Parathyroid adenoma (tissue), 2 donors: ENCODE measurements around the gene GPR137.

Experiments used
- H2AFZ ChIP-seq: fragments of 300-600 bp; sonication (generic); one replicate; pipeline ENCODE4 v1.7.0; 2017; ENCODE audit warnings: antibody characterized with exemption, mild to moderate bottlenecking
- H3K27ac ChIP-seq: fragments of 300-600 bp; sonication (generic); one replicate; pipeline ENCODE4 v1.7.0; 2017
- H3K27me3 ChIP-seq: fragments of 300-600 bp; sonication (generic); one replicate; pipeline ENCODE4 v1.7.0; 2017; ENCODE audit warnings: low read length; ENCODE audit not compliant: control insufficient read depth, insufficient read depth
- H3K36me3 ChIP-seq: fragments of 300-600 bp; sonication (generic); one replicate; pipeline ENCODE4 v1.7.0; 2017; ENCODE audit warnings: low read length; ENCODE audit not compliant: control insufficient read depth, insufficient read depth
- H3K4me1 ChIP-seq: fragments of 300-600 bp; sonication (generic); one replicate; pipeline ENCODE4 v1.7.0; 2017; ENCODE audit warnings: control low read depth
- H3K4me2 ChIP-seq: fragments of 300-600 bp; sonication (generic); one replicate; pipeline ENCODE4 v1.7.0; 2017; ENCODE audit warnings: low read length
- H3K4me3 ChIP-seq: fragments of 300-600 bp; sonication (generic); one replicate; pipeline ENCODE4 v1.7.0; 2017; ENCODE audit warnings: low read depth, low read length
- H3K79me2 ChIP-seq: fragments of 300-600 bp; sonication (generic); one replicate; pipeline ENCODE4 v1.7.0; 2017; ENCODE audit warnings: control low read depth
- H3K9ac ChIP-seq: fragments of 300-600 bp; sonication (generic); one replicate; pipeline ENCODE4 v1.7.0; 2017; ENCODE audit warnings: mild to moderate bottlenecking
- H3K9me3 ChIP-seq: fragments of 300-600 bp; sonication (generic); one replicate; pipeline ENCODE4 v1.7.0; 2017; ENCODE audit warnings: low read length; ENCODE audit not compliant: control insufficient read depth
- TF ChIP-seq, protein P1 (sequence below): fragments of 300-600 bp; sonication (generic); IDR thresholded peaks from one replicate; pipeline ENCODE4 v1.7.0; 2017; ENCODE audit warnings: antibody characterized with exemption, mild to moderate bottlenecking
- donor health status: primary hyperparathyroidism.

The GPR137 gene

DNA sequence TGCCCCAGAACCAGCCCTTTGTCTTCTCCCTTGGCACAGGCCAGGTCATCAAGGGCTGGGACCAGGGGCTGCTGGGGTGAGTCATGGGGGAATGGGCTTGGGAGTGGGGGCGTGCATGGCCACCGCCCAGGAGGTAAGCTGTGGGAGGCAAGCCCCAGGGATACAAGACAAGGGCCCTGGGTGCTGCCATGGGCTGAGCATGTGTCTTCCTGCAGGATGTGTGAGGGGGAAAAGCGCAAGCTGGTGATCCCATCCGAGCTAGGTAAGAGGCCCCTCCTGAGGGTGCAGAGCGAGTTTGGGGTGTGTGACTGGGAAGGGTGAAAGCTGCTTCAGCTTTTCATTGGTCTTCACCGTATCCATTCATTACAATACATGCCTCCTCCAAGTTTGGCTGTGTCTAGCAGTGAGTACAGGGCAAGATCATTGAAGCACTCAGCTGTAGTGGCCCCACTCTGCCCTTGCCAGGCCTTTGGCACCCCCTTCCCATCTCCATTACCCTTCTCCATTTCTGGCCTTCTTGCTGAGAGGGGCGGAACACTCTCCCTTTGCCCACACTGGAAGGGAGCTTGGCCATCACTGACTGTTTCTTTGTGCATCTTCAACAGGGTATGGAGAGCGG lies 42.3 kb upstream of the GPR137 start:
- H3K36me3 ChIP-seq = no peaks in the 10 kb centered on the region
- H3K4me2 ChIP-seq = no peak overlapping the region
- H2AFZ ChIP-seq = no peak overlapping the region
- H3K27ac ChIP-seq = no peak overlapping the region
- no peaks in the 10 kb centered on the region for H3K9me3 ChIP-seq
- no peaks in the 10 kb centered on the region for H3K27me3 ChIP-seq
- H3K9ac ChIP-seq = no peak overlapping the region
- H3K4me1 ChIP-seq = peaks cover 12% of the 10 kb centered on the region
- TF ChIP-seq, protein P1, sequence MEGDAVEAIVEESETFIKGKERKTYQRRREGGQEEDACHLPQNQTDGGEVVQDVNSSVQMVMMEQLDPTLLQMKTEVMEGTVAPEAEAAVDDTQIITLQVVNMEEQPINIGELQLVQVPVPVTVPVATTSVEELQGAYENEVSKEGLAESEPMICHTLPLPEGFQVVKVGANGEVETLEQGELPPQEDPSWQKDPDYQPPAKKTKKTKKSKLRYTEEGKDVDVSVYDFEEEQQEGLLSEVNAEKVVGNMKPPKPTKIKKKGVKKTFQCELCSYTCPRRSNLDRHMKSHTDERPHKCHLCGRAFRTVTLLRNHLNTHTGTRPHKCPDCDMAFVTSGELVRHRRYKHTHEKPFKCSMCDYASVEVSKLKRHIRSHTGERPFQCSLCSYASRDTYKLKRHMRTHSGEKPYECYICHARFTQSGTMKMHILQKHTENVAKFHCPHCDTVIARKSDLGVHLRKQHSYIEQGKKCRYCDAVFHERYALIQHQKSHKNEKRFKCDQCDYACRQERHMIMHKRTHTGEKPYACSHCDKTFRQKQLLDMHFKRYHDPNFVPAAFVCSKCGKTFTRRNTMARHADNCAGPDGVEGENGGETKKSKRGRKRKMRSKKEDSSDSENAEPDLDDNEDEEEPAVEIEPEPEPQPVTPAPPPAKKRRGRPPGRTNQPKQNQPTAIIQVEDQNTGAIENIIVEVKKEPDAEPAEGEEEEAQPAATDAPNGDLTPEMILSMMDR = no peak
- H3K79me2 ChIP-seq = no peaks in the 10 kb centered on the region
- H3K4me3 ChIP-seq = no peak overlapping the region

DNA sequence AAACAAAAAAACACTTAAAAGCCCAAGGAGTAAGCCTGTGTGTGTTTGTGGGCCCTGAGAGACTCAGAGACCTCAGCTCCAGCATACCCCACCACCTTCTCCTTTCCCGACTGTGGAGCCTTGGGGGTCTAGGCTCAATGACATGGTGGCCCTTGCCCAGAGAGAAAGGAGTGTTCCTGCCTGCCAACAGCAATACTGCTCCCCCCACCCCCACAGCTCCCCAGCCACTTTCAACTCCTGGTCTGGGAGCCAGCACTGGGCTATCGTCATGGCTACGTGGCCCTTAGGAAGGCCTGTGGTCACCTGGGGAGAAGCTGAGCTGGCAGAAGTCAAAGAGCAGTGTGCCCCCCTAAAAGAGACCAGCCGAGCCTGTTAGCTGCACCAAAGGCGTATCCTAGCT lies 41.5 kb upstream of the GPR137 start:
- no peak overlapping the region for H2AFZ ChIP-seq
- TF ChIP-seq, protein P1 = no peak
- H3K4me1 ChIP-seq = peaks cover 12% of the 10 kb centered on the region
- no peaks in the 10 kb centered on the region for H3K9me3 ChIP-seq
- H3K27ac ChIP-seq = no peak overlapping the region
- H3K79me2 ChIP-seq = no peaks in the 10 kb centered on the region
- no peak overlapping the region for H3K4me3 ChIP-seq
- H3K36me3 ChIP-seq = no peaks in the 10 kb centered on the region
- no peak overlapping the region for H3K4me2 ChIP-seq
- H3K27me3 ChIP-seq = no peaks in the 10 kb centered on the region
- no peak overlapping the region for H3K9ac ChIP-seq

DNA sequence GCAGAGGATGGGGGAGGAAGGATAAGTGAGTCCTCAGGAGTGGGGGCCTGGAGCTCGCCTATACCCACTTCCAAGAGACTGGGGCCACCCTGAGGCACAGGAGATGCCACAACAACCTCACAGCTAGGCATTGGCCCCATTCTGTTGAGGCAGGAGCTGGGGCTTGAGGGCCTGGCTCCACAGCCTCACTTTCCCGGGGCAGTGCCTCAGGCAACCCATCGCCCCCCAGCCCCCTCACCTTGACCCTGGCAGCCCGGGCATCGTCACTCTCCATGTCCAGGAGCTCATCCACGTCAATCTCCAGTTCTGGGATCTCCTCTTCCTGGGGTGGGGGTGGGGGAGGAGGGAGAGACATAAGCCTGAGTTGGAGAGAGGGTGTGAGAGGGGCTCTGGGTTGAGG lies 40.7 kb upstream of the GPR137 start:
- Histone ChIP-seq H3K79me2 (no peaks in the 10 kb centered on the region), H3K4me3 (no peak overlapping the region), H2AFZ (no peak overlapping the region), H3K4me2 (peak overlapping the region; percentile 75), H3K27ac (no peak overlapping the region), H3K36me3 (no peaks in the 10 kb centered on the region), H3K27me3 (no peaks in the 10 kb centered on the region), H3K4me1 (peaks cover 8% of the 10 kb centered on the region), H3K9me3 (no peaks in the 10 kb centered on the region), H3K9ac (no peak overlapping the region)
- TF ChIP-seq, protein P1 = no peak

DNA sequence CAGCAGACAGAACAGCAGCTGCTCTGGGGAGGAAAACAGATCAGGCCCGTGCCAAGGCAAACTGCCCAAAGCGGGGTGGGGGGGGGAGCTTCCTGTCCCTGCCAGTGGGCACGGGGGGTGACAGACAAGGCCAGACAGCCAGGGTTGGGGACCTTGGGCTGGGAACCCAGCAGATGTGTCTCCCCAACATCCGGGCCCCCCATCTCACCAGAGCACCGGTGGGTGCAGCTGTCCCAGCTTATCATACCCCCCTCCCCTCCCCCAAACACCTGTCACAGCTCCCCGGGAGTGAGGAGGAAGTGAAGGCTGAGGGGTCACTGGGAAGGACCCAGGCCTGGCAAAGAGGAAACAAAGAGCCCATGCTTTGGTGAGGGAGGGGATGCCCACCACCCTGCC lies 40.2 kb upstream of the GPR137 start:
- H3K4me2 ChIP-seq = peak overlapping the region; percentile 75
- no peak overlapping the region for H3K9ac ChIP-seq
- no peak overlapping the region for H2AFZ ChIP-seq
- no peaks in the 10 kb centered on the region for H3K36me3 ChIP-seq
- H3K27me3 ChIP-seq = no peaks in the 10 kb centered on the region
- H3K27ac ChIP-seq = peak overlapping the region; percentile 36
- no peaks in the 10 kb centered on the region for H3K79me2 ChIP-seq
- TF ChIP-seq, protein P1 = no peak
- no peaks in the 10 kb centered on the region for H3K9me3 ChIP-seq
- H3K4me1 ChIP-seq = peaks cover 4% of the 10 kb centered on the region
- H3K4me3 ChIP-seq = peak overlapping the region; percentile 58
